NB4 (cell line): ENCODE measurements around the gene CFAP53.

Source experiments
- CTCF ChIP-seq: IDR thresholded peaks from one replicate; pipeline ENCODE4 v1.5.1; 2012; ENCODE audit warnings: low read depth, low read length
- MAX ChIP-seq: IDR thresholded peaks from 2 replicates; pipeline ENCODE4 v1.6.1; 2011; ENCODE audit warnings: low read depth, low read length
- POLR2A ChIP-seq: IDR thresholded peaks from 2 replicates; pipeline ENCODE4 v1.6.1; 2011; ENCODE audit warnings: mild to moderate bottlenecking; ENCODE audit not compliant: insufficient read length; ENCODE audit errors: extremely low read depth

- TF ChIP-seq CTCF (no peak), POLR2A (no peak), MAX (no peak)
These were observed 72.3 kb downstream of the CFAP53 start for GRCh38 chr18:50193796-50194630.
